Left lung (tissue), 14 donors: ENCODE data around the gene TSR2. TPM values are rescaled to one million over a fixed set of nuclear protein-coding genes. Genes with fewer than 3 reads are reported as not detected.

Experiments used
- ATAC-seq: fragments of 200-7000 bp; cut with Tn5 transposase; one replicate; pipeline ENCODE4 v1.9.1; 2020; ENCODE audit warnings: moderate library complexity
- DNase-seq, 4 donors: peaks; one replicate each; pipeline ENCODE4 v3.0.0-alpha.2; 2013 to 2020
- H3K27ac ChIP-seq, 2 donors: fragments of 200-600 bp; sonication (generic) in 1 of 2; one replicate each; pipeline versions ENCODE4 v1.5.0 to v1.8.0; 2020 to 2021
- H3K27me3 ChIP-seq, 2 donors: fragments of 200-600 bp; sonication (generic) in 1 of 2; one replicate each; pipeline versions ENCODE4 v1.5.0 to v1.8.0; 2020 to 2021
- H3K36me3 ChIP-seq, 2 donors: fragments of 200-600 bp; sonication (generic) in 1 of 2; one replicate each; pipeline versions ENCODE4 v1.5.0 to v1.8.0; 2020 to 2021
- H3K4me1 ChIP-seq, 2 donors: fragments of 200-600 bp; one replicate each; pipeline ENCODE4 v1.8.0; 2021
- H3K4me3 ChIP-seq, 2 donors: fragments of 200-600 bp; sonication (generic) in 1 of 2; one replicate each; pipeline versions ENCODE4 v1.5.0 to v1.8.0; 2020 to 2021; ENCODE audit warnings: mild to moderate bottlenecking in 1 of 2
- H3K9me3 ChIP-seq, 2 donors: fragments of 200-600 bp; sonication (generic) in 1 of 2; one replicate each; pipeline versions ENCODE4 v1.5.0 to v1.8.0; 2020 to 2021
- CTCF ChIP-seq, 2 donors: fragments of 200-600 bp; sonication (generic) in 1 of 2; IDR thresholded peaks; one replicate each; pipeline versions ENCODE4 v1.5.0 to v1.8.0; 2021; ENCODE audit warnings: antibody characterized with exemption in 2 of 2
- intact Hi-C, 2 donors: fragments of 100-400 bp; cut with DNase I; formaldehyde crosslinking; loops; one replicate each; pipeline versions ENCODE4 v1.11.2 to v1.14.2; 2022
- long read RNA-seq, 12 donors: library from polyadenylated mRNA in 2 of 12; unstranded in 2 of 12; transcript quantifications; one replicate each; pipeline ENCODE4 v2.0.0 and lab custom pipeline, GENCODE V29; 2019 to 2026
- polyA plus RNA-seq, 6 donors: library from polyadenylated mRNA; unstranded; fragments of 120-200 nt; gene quantifications; one replicate each; pipeline ENCODE4 v1.2.1, GENCODE V29; 2013; ENCODE audit not compliant: insufficient read length in 6 of 6
- total RNA-seq, 2 donors: library from RNA; stranded (reverse); fragmentation: NEBNext Ultra II Directional; extraction: Animal tissue kit (Norgen Biotek cat#: 25700); gene quantifications; one replicate each; pipeline ENCODE4 v1.2.1, GENCODE V29; 2021
- donor health status: DM: no; HTN: yes; CAD: no.
- donor health status: DM: no; HTN: no; CAD: no.

TSR2 gene
- total RNA-seq (10 to 100 TPM; 29.0 to 31.5 TPM), polyA plus RNA-seq (10 to 100 TPM; 36.4 to 47.2 (median 44.3) TPM)
- long read RNA-seq, donor 1, transcript TSR2-201 (5 exons, 1,534 nt), result major isoform, 23 of 63 reads
- long read RNA-seq, donor 1, partial matches to known transcripts, result 40 of 63 reads
- long read RNA-seq, donor 1, other reads (novel, unspliced or antisense), result 0 of 63 reads
- long read RNA-seq, donor 2, transcript TSR2-201 (5 exons, 1,534 nt), result major isoform, 11 of 17 reads
- long read RNA-seq, donor 2, partial matches to known transcripts, result 6 of 17 reads
- long read RNA-seq, donor 2, other reads (novel, unspliced or antisense), result 0 of 17 reads
- long read RNA-seq, donor 3, transcript TSR2-201 (5 exons, 1,534 nt), result major isoform, 16 of 44 reads
- long read RNA-seq, donor 3, partial matches to known transcripts, result 28 of 44 reads
- long read RNA-seq, donor 3, other reads (novel, unspliced or antisense), result 0 of 44 reads
- long read RNA-seq, donor 4, transcript TSR2-201 (5 exons, 1,534 nt), result major isoform, 36 of 50 reads
- long read RNA-seq, donor 4, partial matches to known transcripts, result 5 of 50 reads
- long read RNA-seq, donor 4, other reads (novel, unspliced or antisense), result 9 of 50 reads
- long read RNA-seq, donor 5, transcript TSR2-201 (5 exons, 1,534 nt), result major isoform, 12 of 68 reads
- long read RNA-seq, donor 5, partial matches to known transcripts, result 56 of 68 reads
- long read RNA-seq, donor 5, other reads (novel, unspliced or antisense), result 0 of 68 reads
- long read RNA-seq, donor 6, transcript TSR2-201 (5 exons, 1,534 nt), result major isoform, 19 of 29 reads
- long read RNA-seq, donor 6, partial matches to known transcripts, result 10 of 29 reads
- long read RNA-seq, donor 6, other reads (novel, unspliced or antisense), result 0 of 29 reads
- long read RNA-seq, donor 7, transcript TSR2-201 (5 exons, 1,534 nt), result major isoform, 19 of 19 reads
- long read RNA-seq, donor 7, partial matches to known transcripts, result 0 of 19 reads
- long read RNA-seq, donor 7, other reads (novel, unspliced or antisense), result 0 of 19 reads
- long read RNA-seq, donor 8, transcript TSR2-201 (5 exons, 1,534 nt), result major isoform, 17 of 22 reads
- long read RNA-seq, donor 8, partial matches to known transcripts, result 5 of 22 reads
- long read RNA-seq, donor 8, other reads (novel, unspliced or antisense), result 0 of 22 reads
- long read RNA-seq, donor 9, partial matches to known transcripts, result 0 of 1 reads
- long read RNA-seq, donor 9, other reads (novel, unspliced or antisense), result 0 of 1 reads
- long read RNA-seq, donor 10, transcript TSR2-201 (5 exons, 1,534 nt), result major isoform, 47 of 50 reads
- long read RNA-seq, donor 10, partial matches to known transcripts, result 0 of 50 reads
- long read RNA-seq, donor 10, other reads (novel, unspliced or antisense), result 3 of 50 reads
- long read RNA-seq, donor 11, transcript TSR2-201 (5 exons, 1,534 nt), result major isoform, 22 of 61 reads
- long read RNA-seq, donor 11, partial matches to known transcripts, result 33 of 61 reads
- long read RNA-seq, donor 11, other reads (novel, unspliced or antisense), result 6 of 61 reads
- long read RNA-seq, donor 12, transcript TSR2-201 (5 exons, 1,534 nt), result major isoform, 14 of 14 reads
- long read RNA-seq, donor 12, partial matches to known transcripts, result 0 of 14 reads
- long read RNA-seq, donor 12, other reads (novel, unspliced or antisense), result 0 of 14 reads

- intact Hi-C loops, result no loop called here
- TF ChIP-seq CTCF (IDR thresholded peaks at IDR 0.05), result no peak
- ATAC-seq (peak; percentile 99), DNase-seq (peak; percentile 72 to 89 (median 84))
- H3K4me3 ChIP-seq, result peak within 1 kb of the TSS; percentile 70 to 80
- peaks cover 0 to 12% of the 10 kb centered on the region in 2 donors for H3K4me1 ChIP-seq
- H3K27me3 ChIP-seq, result no peaks in the 10 kb centered on the region
- peak within 1 kb of the TSS; percentile 2 to 33 for H3K27ac ChIP-seq
- H3K36me3 ChIP-seq, result peaks cover 0 to 19% of the 10 kb centered on the region in 2 donors
- no peaks in the 10 kb centered on the region for H3K9me3 ChIP-seq
Measured at GRCh38 chrX:54439960-54440871, at the start of gene TSR2. Gene TSR2 (plus strand): TSS chrX:54440404. CDS start chrX:54440422, 18 bp downstream.

- Histone ChIP-seq H3K9me3 (no peaks in the 10 kb centered on the region), H3K27me3 (no peaks in the 10 kb centered on the region), H3K36me3 (no peaks in the 10 kb centered on the region), H3K4me1 (no peaks in the 10 kb centered on the region), H3K4me3 (no peak overlapping the region), H3K27ac (no peak overlapping the region)
- TF ChIP-seq CTCF (IDR thresholded peaks at IDR 0.05), result no peak
- ATAC-seq (no peak), DNase-seq (no peak)
- intact Hi-C loops, result no loop called here
Measured at GRCh38 chrX:54397113-54397512, 43.1 kb upstream of the TSR2 start.

GRCh38 chrX:54407266-54407665 lies 32.9 kb upstream of the TSR2 start:
- intact Hi-C loops, result no loop called here

More at GRCh38 chrX:54407266-54407665, 32.9 kb upstream of the TSR2 start:
- no peaks in the 10 kb centered on the region for H3K4me1 ChIP-seq
- no peak for ATAC-seq
- TF ChIP-seq CTCF (IDR thresholded peaks at IDR 0.05), result no peak
- H3K27ac ChIP-seq, result no peak overlapping the region
- H3K4me3 ChIP-seq, result no peak overlapping the region
- no peak for DNase-seq
- H3K27me3 ChIP-seq, result no peaks in the 10 kb centered on the region
- no peaks in the 10 kb centered on the region for H3K36me3 ChIP-seq
- H3K9me3 ChIP-seq, result no peaks in the 10 kb centered on the region
